Liver (tissue), 9 donors: ENCODE results near the gene ANKRA2. TPM values are rescaled to one million over a fixed set of nuclear protein-coding genes. Genes with fewer than 3 reads are reported as not detected.

Experiments used
- DNase-seq: peaks from one replicate; pipeline ENCODE4 v3.0.0-alpha.2; 2017; ENCODE audit warnings: low spot score
- H3K27ac ChIP-seq, 2 donors: one replicate each; pipeline ENCODE4 v1.7.0; 2013; ENCODE audit warnings: inconsistent platforms in 2 of 2, low read length in 2 of 2, control low read depth in 1 of 2, low read depth in 1 of 2, mild to moderate bottlenecking in 1 of 2
- H3K27me3 ChIP-seq, 4 donors: one replicate each; pipeline versions ENCODE4 v1.6.1 to v1.7.0; 2013; ENCODE audit warnings: low read length in 3 of 4, inconsistent platforms in 1 of 4, mild to moderate bottlenecking in 1 of 4, moderate library complexity in 1 of 4; ENCODE audit not compliant: control insufficient read depth in 4 of 4, insufficient read depth in 4 of 4
- H3K36me3 ChIP-seq, 4 donors: one replicate each; pipeline versions ENCODE4 v1.6.1 to v1.7.0; 2013; ENCODE audit warnings: low read length in 3 of 4, mild to moderate bottlenecking in 3 of 4, low read depth in 1 of 4, moderate library complexity in 1 of 4; ENCODE audit not compliant: control insufficient read depth in 4 of 4, insufficient read depth in 3 of 4
- H3K4me1 ChIP-seq, 4 donors: one replicate each; pipeline versions ENCODE4 v1.6.1 to v1.7.0; 2013; ENCODE audit warnings: low read length in 3 of 4, mild to moderate bottlenecking in 3 of 4, moderate library complexity in 1 of 4; ENCODE audit not compliant: control insufficient read depth in 4 of 4, insufficient read depth in 4 of 4
- H3K4me3 ChIP-seq, 3 donors: one replicate each; pipeline versions ENCODE4 v1.6.1 to v1.7.0; 2013; ENCODE audit warnings: low read length in 3 of 3, control low read depth in 1 of 3, low read depth in 1 of 3, mild to moderate bottlenecking in 1 of 3
- H3K9ac ChIP-seq, 2 donors: one replicate each; pipeline ENCODE4 v1.7.0; 2013; ENCODE audit warnings: low read length in 2 of 2, mild to moderate bottlenecking in 2 of 2, moderate library complexity in 2 of 2, control low read depth in 1 of 2, low read depth in 1 of 2
- H3K9me3 ChIP-seq, 4 donors: one replicate each; pipeline versions ENCODE4 v1.6.1 to v1.7.0; 2013; ENCODE audit warnings: low read length in 3 of 4; ENCODE audit not compliant: control insufficient read depth in 4 of 4
- ATF3 ChIP-seq: IDR thresholded peaks from 2 replicates; pipeline ENCODE4 v1.6.1; 2016; ENCODE audit warnings: antibody characterized with exemption
- CTCF ChIP-seq: fragments of 150-350 bp; IDR thresholded peaks from 2 replicates; pipeline ENCODE4 v1.5.1; 2017; ENCODE audit warnings: improper control_type of control experiment, low read depth, low read length; ENCODE audit not compliant: missing input control
- EGR1 ChIP-seq, 2 donors: IDR thresholded peaks; 2 replicates each; pipeline ENCODE4 v1.6.1; 2016 to 2018; ENCODE audit warnings: antibody characterized with exemption in 2 of 2, low read depth in 2 of 2
- FOXA1 ChIP-seq: IDR thresholded peaks from 2 replicates; pipeline ENCODE4 v1.6.1; 2016; ENCODE audit warnings: antibody characterized with exemption
- FOXA2 ChIP-seq: IDR thresholded peaks from 2 replicates; pipeline ENCODE4 v1.6.1; 2016; ENCODE audit warnings: antibody characterized with exemption
- GABPA ChIP-seq, 2 donors: IDR thresholded peaks in 1 of 2; conservative IDR thresholded peaks in 1 of 2; 2 replicates each; pipeline ENCODE4 v1.6.1; 2016; ENCODE audit warnings: antibody characterized with exemption in 2 of 2, mild to moderate bottlenecking in 1 of 2, moderate library complexity in 1 of 2
- HNF4A ChIP-seq, 2 donors: conservative IDR thresholded peaks; 2 replicates each; pipeline ENCODE4 v1.6.1; 2016; ENCODE audit warnings: antibody characterized with exemption in 2 of 2, mild to moderate bottlenecking in 2 of 2
- HNF4G ChIP-seq: IDR thresholded peaks from 2 replicates; pipeline ENCODE4 v1.6.1; 2016; ENCODE audit warnings: antibody characterized with exemption
- JUND ChIP-seq, 2 donors: IDR thresholded peaks; 2 replicates each; pipeline ENCODE4 v1.6.1; 2016; ENCODE audit warnings: antibody characterized with exemption in 2 of 2
- MAX ChIP-seq: IDR thresholded peaks from 2 replicates; pipeline ENCODE4 v1.6.1; 2016; ENCODE audit warnings: antibody characterized with exemption
- NR2F2 ChIP-seq: IDR thresholded peaks from 2 replicates; pipeline ENCODE4 v1.6.1; 2016; ENCODE audit warnings: antibody characterized with exemption
- RAD21 ChIP-seq, 2 donors: IDR thresholded peaks; 2 replicates each; pipeline ENCODE4 v1.6.1; 2016; ENCODE audit warnings: antibody characterized with exemption in 2 of 2, mild to moderate bottlenecking in 2 of 2
- REST ChIP-seq: IDR thresholded peaks from 2 replicates; pipeline ENCODE4 v1.6.1; 2016; ENCODE audit warnings: antibody characterized with exemption, mild to moderate bottlenecking
- RXRA ChIP-seq, 2 donors: IDR thresholded peaks; 2 replicates each; pipeline ENCODE4 v1.6.1; 2017 to 2018; ENCODE audit warnings: antibody characterized with exemption in 2 of 2, mild to moderate bottlenecking in 1 of 2
- SP1 ChIP-seq: IDR thresholded peaks from 2 replicates; pipeline ENCODE4 v1.6.1; 2018; ENCODE audit warnings: antibody characterized with exemption, mild to moderate bottlenecking
- TAF1 ChIP-seq: conservative IDR thresholded peaks from 2 replicates; pipeline ENCODE4 v1.6.1; 2016; ENCODE audit warnings: antibody characterized with exemption, mild to moderate bottlenecking
- YY1 ChIP-seq: IDR thresholded peaks from 2 replicates; pipeline ENCODE4 v1.6.1; 2016; ENCODE audit warnings: antibody characterized with exemption, mild to moderate bottlenecking
- ZBTB33 ChIP-seq: IDR thresholded peaks from 2 replicates; pipeline ENCODE4 v1.6.1; 2016; ENCODE audit warnings: antibody characterized with exemption
- WGBS: extraction: QIAGEN DNeasy Blood & Tissue Kit; methylation state at CpG from one replicate; pipeline ENCODE4 v1.1.7; 2013; 5-methylcytosine and 5-hydroxymethylcytosine counted together
- polyA plus RNA-seq, 2 donors: library from polyadenylated mRNA; stranded (reverse) in 1 of 2; unstranded in 1 of 2; fragments of 200-250 nt in 1 of 2; fragments of >200 nt in 1 of 2; fragmentation: Nextera tagmentation in 1 of 2; extraction: Ambion mirVana in 1 of 2; gene quantifications; one replicate each; pipeline versions ENCODE4 v1.2.1 to v1.2.3, GENCODE V29; 2013 to 2015
- total RNA-seq, 2 donors: library from RNA; depleted of rRNA; stranded (reverse); fragments of >200 nt; gene quantifications; one replicate each; pipeline ENCODE4 v1.2.3, GENCODE V29; 2014
- donor health status: healthy.
- donor health status: healthy.
- donor health status: healthy.
- donor health status: healthy.
- donor health status: healthy.

The ANKRA2 gene
- total RNA-seq: 10 to 100 TPM; 12.9 to 17.0 TPM
- polyA plus RNA-seq: 10 to 100 TPM in 1 of 2 donors, 1 to 10 TPM in 1; 5.9 to 16.2 TPM

DNA sequence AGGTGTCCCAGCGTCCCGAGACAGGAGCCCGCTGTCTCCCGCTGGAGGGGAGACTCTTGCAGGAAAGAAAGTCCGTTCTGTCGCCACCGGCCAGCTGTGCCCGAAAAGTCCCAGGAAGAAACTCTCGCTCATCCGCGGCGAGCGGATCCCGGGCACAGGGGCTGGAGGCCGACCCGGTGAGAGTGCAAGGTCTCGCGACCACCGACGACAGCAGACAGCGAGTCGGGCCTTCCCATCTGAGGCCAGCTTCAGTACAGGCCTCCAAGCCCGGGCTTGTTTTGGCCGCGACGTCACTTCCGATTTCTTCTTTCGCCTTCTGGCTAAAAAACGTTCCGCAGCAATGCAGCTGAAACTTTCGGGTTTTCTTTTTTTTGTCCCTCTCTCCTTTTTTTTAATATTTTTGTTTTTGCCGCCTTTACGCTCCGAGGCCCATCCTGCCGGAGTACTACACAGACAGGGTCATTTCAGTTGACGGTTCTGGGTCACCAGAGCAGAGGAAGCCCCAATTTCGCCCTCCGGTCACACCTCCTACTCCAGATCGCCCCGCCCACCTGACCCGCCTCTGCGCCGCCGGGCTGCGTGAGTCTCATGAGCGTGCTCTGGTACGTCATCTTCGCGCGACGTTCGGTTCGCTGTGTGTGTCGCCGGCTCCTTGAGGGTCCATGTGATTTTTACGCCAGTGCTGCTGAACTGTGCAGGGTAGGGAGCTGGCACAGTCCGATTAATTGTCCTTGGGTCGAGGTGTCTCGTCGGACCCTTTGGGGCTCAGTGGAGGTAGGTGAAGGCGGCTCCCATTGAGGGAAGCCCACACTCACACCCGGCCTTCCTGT is at the start of gene ANKRA2, which contains the start of gene UTP15:
Gene ANKRA2, minus strand, starts transcription at position 501 of the 830 bp plus-strand sequence. CDS start 2,758 bp downstream, outside the sequence.
Gene UTP15, plus strand, starts transcription at position 605 of the 830 bp plus-strand sequence. CDS start 1,602 bp downstream, outside the sequence.
- peak within 1 kb of the TSS; percentile 74 to 96 (median 95) for H3K4me3 ChIP-seq
- peaks cover 0 to 12% (median 9%) of the 10 kb centered on the region in 4 donors for H3K36me3 ChIP-seq
- no peaks in the 10 kb centered on the region for H3K9me3 ChIP-seq
- H3K27ac ChIP-seq: peak within 1 kb of the TSS; percentile 68 to 88
- no peaks in the 10 kb centered on the region for H3K27me3 ChIP-seq
- peak within 1 kb of the TSS; percentile 71 to 92 for H3K9ac ChIP-seq
- peak; percentile 100 for DNase-seq
- under 1% methylated on average over 62 of the region's 62 CpGs for WGBS
- TF ChIP-seq REST (peak; percentile 46), NR2F2 (peak; percentile 69), ZBTB33 (peak; percentile 95), FOXA2 (no peak), RAD21 (IDR thresholded peaks at IDR 0.05) (no peak), FOXA1 (peak; percentile 23), ATF3 (peak; percentile 42), SP1 (peak; percentile 73), GABPA (IDR thresholded peaks at IDR 0.05 in 1 of 2, conservative IDR thresholded peaks at IDR 0.05 in 1 of 2) (peak; percentile 68 to 89), YY1 (peak; percentile 57), MAX (peak; percentile 98), RXRA (IDR thresholded peaks at IDR 0.05) (peak; percentile 85 to 90), JUND (IDR thresholded peaks at IDR 0.05) (no peak), EGR1 (IDR thresholded peaks at IDR 0.05; ENCODE audit: low read depth in 2 of 2) (no peak), TAF1 (no peak), HNF4G (no peak), HNF4A (conservative IDR thresholded peaks at IDR 0.05) (peak; percentile 25 to 37), CTCF (no peak)
- H3K4me1 ChIP-seq: peaks cover 6 to 28% (median 24%) of the 10 kb centered on the region in 4 donors
